ENCODE results near the gene KCNRG.
"Not testable (repeated sequence)": the region's sequence is repeated elsewhere in the genome, so short reads cannot be mapped to it uniquely, and the experiment has no call there.

KCNRG gene

DNA sequence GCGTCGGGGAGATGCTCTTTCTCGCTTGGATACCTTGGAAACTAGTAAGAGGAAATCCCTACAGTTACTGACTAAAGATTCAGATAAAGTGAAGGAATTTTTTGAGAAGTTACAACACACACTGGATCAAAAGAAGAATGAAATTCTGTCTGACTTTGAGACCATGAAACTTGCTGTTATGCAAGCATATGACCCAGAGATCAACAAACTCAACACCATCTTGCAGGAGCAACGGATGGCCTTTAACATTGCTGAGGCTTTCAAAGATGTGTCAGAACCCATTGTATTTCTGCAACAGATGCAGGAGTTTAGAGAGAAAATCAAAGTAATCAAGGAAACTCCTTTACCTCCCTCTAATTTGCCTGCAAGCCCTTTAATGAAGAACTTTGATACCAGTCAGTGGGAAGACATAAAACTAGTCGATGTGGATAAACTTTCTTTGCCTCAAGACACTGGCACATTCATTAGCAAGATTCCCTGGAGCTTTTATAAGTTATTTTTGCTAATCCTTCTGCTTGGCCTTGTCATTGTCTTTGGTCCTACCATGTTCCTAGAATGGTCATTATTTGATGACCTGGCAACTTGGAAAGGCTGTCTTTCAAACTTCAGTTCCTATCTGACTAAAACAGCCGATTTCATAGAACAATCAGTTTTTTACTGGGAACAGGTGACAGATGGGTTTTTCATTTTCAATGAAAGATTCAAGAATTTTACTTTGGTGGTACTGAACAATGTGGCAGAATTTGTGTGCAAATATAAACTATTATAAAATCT lies 2.7 kb upstream of the KCNRG start:
- no peak for DNase-seq

GRCh38 chr13:50014386-50014785 lies 858 bp upstream of the KCNRG start:
- no peak for DNase-seq

DNA sequence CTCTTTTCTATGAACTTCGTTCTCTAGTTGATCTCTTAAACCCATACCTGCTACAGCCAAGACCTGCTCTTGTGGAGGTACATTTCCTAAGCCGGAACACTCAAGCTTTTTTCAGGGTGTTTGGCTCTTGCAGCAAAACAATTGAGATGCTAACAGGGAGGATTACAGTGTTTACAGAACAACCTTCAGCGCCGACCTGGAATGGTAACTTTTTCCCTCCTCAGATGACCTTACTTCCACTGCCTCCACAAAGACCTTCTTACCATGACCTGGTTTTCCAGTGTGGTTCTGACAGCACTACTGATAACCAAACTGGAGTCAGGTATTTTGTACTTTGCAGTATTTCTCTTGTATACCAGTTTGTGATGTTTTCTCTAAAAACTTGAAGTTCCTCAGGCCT lies 506 bp downstream of the KCNRG start:
- DNase-seq: no peak

DNA sequence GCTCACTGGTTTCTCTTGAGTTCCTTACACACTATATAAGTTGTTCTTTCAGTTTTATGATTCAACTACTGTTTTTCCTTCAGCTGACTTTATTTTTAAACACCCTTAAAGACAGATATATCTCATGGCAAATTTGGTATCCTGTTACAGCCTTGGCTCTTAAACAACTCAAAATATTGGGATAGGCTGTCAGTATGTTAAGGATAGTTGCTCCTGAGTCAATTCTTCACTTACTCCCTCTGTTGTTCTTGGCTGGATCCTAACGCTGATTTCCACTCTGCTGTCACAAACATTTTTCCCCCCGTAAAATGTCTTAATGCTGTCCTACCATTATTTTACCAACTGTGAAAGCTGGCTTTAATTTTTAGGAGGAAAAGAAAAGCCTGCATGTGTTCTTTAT lies 1.2 kb downstream of the KCNRG start:
- no peak for DNase-seq

GRCh38 chr13:50017819-50018218 lies 2.6 kb downstream of the KCNRG start:
- no peak for DNase-seq

DNA sequence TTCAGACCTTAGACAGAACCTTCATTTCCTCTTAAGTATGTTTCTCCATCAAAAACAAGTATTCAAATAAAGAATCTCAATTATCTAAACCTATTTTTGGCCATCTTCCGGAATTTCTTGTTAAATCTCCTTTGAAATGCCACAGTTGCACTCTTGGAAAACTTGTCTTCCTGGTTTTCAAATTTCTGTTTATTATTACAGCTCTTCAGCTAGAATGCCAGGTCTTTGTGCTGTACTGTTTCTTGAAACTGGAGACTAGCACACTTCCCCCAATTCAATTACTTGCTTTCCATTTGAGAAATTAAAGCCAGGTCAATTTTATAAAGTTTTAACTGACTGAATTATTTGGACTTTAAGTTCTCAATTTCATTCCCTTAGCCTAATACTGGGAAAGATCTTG lies 10.2 kb downstream of the KCNRG start:
- no peak for DNase-seq

DNA sequence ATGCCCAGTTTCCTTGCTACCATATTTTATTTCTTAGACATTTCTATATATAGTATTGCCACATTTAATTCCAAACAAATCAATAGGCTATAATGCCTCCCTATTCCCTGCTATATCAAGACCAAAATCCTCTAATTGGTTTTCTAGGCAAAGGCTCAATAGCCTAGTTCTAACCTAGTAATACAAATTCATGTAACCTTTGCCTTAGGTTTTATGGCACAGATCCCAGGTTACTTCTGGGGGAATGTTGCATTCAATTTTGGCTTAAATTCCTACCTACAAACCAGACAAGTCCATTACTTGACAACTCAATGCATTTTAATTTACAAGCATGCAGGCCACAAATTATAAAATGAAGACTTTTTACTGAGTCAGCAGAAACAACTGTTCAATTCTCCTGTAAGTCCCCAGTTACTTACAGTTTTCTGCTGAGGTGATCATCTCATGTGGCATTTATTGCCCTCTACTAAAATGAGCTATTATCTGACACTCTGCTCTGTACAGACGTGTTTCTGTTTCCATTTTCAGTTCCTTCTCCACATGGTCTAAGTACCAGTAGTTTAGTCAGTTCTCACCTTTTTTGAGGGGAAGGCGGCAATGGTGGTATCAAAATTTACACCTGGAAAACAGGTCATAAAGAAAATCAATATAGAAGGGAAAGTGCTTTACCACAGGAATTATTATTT lies 11.7 kb downstream of the KCNRG start:
- peak; percentile 70 for DNase-seq

DNA sequence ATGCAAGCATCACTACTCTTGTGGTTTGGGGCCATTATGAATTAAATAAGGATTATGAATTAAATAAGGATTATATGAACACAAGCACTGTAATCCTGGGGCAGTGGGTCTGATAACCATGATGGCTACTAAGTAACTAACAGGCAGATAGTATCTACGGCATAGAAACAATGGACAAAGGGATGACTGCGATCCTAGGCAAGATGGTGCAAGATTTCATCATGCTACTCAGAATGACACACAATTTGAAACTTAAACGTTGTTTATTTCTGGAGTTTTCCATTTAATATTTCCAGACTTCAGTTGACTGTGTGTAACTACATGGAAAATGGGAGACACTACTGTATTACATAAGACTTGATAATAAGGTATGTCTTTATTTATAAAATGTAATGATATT lies 15.1 kb downstream of the KCNRG start:
- no peak for DNase-seq

- no peak for DNase-seq
Measured at GRCh38 chr13:50033725-50034124, 18.5 kb downstream of the KCNRG start.

GRCh38 chr13:50037788-50038187 lies 22.5 kb downstream of the KCNRG start:
- no peak for DNase-seq

GRCh38 chr13:50038266-50038665 lies 23.0 kb downstream of the KCNRG start:
- DNase-seq: no peak

DNA sequence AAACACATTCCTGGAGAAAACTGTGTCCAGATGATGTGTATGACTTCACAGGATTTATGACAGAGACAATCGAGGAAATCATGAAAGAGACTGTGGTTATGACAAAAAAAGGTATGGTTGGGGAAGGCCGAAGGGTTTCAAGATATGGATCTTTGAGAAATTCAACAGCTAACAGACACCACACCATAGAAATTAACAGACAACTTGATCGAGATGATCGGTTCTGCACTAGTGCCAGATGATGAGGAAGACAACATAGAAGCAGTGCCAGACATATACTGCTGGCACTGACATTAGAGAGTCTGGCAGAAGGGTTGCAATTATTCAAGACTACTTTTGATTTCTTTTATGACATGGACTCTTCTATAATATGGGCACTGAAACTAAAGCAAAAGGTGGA lies 37.2 kb downstream of the KCNRG start:
- no peak for DNase-seq

- no peak for DNase-seq
Measured at GRCh38 chr13:50053844-50054243, 38.6 kb downstream of the KCNRG start.

DNA sequence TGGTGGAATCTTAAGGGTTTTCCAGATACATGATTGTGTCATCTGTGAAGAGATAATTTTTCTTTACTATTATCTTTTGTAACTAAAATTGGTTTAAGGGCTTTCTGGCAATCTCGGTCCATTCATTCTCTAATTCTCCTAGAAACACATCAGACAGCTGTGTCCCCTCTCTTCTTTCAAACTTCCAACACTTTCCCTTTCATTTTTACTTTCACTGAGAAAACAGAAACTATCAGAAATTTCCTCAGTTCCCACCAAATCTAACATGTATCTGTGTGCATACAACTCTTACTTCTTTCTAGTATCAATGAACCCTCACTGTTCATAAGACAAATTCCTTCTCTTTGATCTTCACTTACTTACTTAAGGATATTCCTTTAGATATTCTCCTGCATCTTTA lies 40.2 kb downstream of the KCNRG start:
- DNase-seq: no peak

- DNase-seq: no peak
Measured at GRCh38 chr13:50060718-50061117, 45.5 kb downstream of the KCNRG start.

DNA sequence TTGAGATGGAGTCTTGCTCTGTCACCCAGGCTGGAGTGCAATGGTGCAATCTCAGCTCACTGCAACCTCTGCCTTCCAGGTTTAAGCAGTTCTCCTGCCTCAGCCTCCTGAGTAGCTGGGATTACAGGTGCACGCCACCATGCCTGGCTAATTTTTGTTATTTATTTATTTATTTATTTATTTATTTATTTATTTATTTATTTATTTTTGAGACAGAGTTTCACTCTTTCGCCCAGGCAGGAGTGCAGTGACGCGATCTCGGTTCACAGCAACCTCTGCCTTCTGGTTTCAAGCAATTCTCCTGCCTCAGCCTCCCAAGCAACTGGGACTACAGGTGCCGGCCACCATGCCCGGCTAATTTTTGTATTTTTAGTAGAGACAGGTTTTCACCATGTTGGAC lies 47.1 kb downstream of the KCNRG start:
- not testable (repeated sequence) for DNase-seq

GRCh38 chr13:50065712-50066111 lies 50.5 kb downstream of the KCNRG start:
- no peak for DNase-seq

DNA sequence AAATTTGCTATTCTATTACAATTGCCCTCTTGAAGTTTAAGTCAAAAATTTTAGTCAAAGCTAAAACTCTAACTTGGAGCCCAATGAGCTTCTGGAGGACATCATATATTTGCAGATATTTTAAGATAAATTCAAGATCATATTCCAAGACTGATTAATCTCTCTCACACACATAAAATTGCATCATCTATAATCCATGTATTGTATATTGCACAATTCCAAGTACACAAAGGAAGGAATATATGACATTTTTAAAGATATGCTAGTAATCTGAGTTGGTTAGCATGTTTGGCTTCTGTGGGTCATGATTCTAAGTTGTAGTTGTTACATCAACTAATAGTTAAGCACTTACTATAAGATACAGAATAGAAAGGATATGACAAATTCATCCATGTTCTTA lies 53.3 kb downstream of the KCNRG start:
- no peak for DNase-seq

- no peak for DNase-seq
Measured at GRCh38 chr13:50069261-50069660, 54.0 kb downstream of the KCNRG start.

GRCh38 chr13:50070186-50070585 lies 54.9 kb downstream of the KCNRG start:
- no peak for DNase-seq
